NCI-H82 treated with DMSO at 0.1 percent for 48 hours (cell line): Measurements from ENCODE around the gene TPST1.
"Not testable (repeated sequence)": the region's sequence is repeated elsewhere in the genome, so short reads cannot be mapped to it uniquely, and the experiment has no call there.

ENCODE experiments used
- DNase-seq: peaks from one replicate; lab custom pipeline; 2025; ENCODE audit not compliant: unreplicated experiment; lab: John Stamatoyannopoulos, UW

Gene TPST1

GRCh38 chr7:66187905-66188304 is 17.2 kb upstream of the TPST1 start:
- DNase-seq: no peak

GRCh38 chr7:66188645-66189044 is 16.5 kb upstream of the TPST1 start:
- DNase-seq: no peak

- DNase-seq: no peak
Observed at GRCh38 chr7:66189695-66190503, 15.2 kb upstream of the TPST1 start.

- no peak for DNase-seq
Observed at GRCh38 chr7:66190504-66190857, 14.7 kb upstream of the TPST1 start.

GRCh38 chr7:66193146-66193725 is 11.9 kb upstream of the TPST1 start:
- no peak for DNase-seq

- no peak for DNase-seq
Observed at GRCh38 chr7:66198469-66198868, 6.7 kb upstream of the TPST1 start.

- DNase-seq: no peak
Observed at GRCh38 chr7:66198956-66199355, 6.2 kb upstream of the TPST1 start.

- DNase-seq: no peak
Observed at GRCh38 chr7:66202441-66202840, 2.7 kb upstream of the TPST1 start.

GRCh38 chr7:66205741-66206090 is 582 bp downstream of the TPST1 start:
- no peak for DNase-seq

GRCh38 chr7:66206119-66206933 is 1.2 kb downstream of the TPST1 start:
- no peak for DNase-seq

- no peak for DNase-seq
Observed at GRCh38 chr7:66206934-66207240, 1.8 kb downstream of the TPST1 start.

GRCh38 chr7:66207540-66207939 is 2.4 kb downstream of the TPST1 start:
- no peak for DNase-seq

- DNase-seq: no peak
Observed at GRCh38 chr7:66211429-66211828, 6.3 kb downstream of the TPST1 start.

- no peak for DNase-seq
Observed at GRCh38 chr7:66213637-66214036, 8.5 kb downstream of the TPST1 start.

- DNase-seq: no peak
Observed at GRCh38 chr7:66216687-66217086, 11.6 kb downstream of the TPST1 start.

GRCh38 chr7:66219805-66220204 is 14.7 kb downstream of the TPST1 start:
- no peak for DNase-seq

- no peak for DNase-seq
Observed at GRCh38 chr7:66221442-66221841, 16.3 kb downstream of the TPST1 start.

- no peak for DNase-seq
Observed at GRCh38 chr7:66227808-66228207, 22.7 kb downstream of the TPST1 start.

GRCh38 chr7:66231326-66232216 is 26.4 kb downstream of the TPST1 start:
- DNase-seq: not testable (repeated sequence)

GRCh38 chr7:66233638-66234037 is 28.5 kb downstream of the TPST1 start:
- DNase-seq: no peak

GRCh38 chr7:66236713-66237303 is 31.7 kb downstream of the TPST1 start:
- no peak for DNase-seq
